Right kidney (tissue), 1 donor: ENCODE data around the gene TASOR2.

Experiments used
- DNase-seq: peaks from one replicate; pipeline ENCODE4 v3.0.0-alpha.2; 2016

The TASOR2 gene

DNA sequence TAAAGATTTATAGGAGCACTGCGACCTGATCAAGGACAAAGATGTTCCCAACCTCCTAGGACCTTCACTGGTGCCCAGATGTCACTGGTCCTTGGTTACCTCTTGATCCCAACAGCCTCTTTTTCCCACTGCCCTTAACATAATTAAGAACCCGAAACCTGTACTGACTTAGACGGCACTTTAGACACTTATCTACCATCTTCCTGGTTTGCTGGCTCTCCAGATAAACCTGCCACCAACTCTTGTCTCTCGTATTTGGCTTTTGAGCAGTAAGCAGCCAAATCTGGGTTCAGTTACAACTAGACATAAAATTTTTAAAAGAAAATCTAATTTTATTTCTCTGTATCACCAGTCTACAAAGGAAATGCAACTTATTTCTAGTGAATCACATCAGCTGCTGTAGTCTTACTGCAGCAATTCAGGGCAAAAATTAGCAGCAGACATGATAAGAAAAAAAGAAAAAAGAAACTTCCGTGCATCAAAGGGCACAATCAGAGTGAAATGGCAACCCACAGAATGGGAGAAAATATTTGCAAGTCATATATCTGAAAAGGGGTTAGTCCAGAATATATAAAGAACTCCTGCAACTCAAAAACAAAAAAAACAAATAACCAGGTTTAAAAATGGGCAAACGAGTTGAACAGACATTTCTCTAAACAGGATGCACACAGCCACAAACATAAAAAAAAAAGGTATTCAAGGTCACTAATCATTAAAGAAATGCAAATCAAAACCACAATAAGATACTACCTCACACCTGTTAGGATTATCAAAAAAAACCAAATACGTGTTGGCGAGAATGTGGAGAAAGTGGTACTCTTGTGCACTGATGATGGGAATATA, 27.7 kb upstream of the TASOR2 start:
- no peak for DNase-seq

- DNase-seq = no peak
Measured at GRCh38 chr10:5658871-5659618, 25.6 kb upstream of the TASOR2 start.

DNA sequence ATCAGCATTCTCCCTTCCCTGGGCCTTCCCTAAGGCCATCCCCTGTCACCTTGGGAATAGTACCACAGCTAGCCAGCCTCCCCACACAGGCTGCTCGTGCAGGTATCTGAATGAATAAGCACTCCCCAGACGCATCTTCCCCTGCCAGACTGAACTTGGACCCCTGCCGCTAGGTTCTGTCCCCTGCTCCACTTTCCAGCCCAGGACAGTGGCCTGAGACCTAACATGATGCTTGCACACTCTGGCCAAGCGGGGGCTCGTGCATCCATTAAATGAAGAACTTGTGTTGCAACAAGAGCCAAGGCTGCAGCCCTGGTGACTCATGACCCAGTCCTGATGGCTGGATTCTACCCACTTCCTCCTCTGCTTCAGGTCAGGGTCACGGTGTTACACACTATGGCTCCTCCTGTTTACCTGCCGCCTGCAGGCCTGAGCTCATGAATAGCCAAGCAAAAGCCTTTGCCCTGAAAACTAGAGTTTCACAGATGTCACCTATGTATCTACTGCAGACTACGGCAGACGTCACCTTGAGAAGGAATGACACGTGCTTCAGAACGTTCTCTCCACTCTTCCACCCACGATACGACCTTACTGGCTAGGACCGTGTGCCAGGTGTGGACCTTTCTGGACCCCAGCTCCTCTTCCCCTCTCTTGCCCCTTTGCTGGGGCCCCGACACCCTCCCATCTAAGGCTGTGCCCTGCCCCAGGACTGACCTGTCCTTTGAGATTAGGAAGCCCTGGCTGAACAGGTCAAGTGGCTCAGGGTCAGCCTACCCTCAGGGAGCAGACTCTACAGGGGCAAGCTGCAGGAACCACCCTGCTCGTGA, 24.7 kb upstream of the TASOR2 start:
- no peak for DNase-seq

- DNase-seq = no peak
Measured at GRCh38 chr10:5661043-5661442, 23.6 kb upstream of the TASOR2 start.

DNA sequence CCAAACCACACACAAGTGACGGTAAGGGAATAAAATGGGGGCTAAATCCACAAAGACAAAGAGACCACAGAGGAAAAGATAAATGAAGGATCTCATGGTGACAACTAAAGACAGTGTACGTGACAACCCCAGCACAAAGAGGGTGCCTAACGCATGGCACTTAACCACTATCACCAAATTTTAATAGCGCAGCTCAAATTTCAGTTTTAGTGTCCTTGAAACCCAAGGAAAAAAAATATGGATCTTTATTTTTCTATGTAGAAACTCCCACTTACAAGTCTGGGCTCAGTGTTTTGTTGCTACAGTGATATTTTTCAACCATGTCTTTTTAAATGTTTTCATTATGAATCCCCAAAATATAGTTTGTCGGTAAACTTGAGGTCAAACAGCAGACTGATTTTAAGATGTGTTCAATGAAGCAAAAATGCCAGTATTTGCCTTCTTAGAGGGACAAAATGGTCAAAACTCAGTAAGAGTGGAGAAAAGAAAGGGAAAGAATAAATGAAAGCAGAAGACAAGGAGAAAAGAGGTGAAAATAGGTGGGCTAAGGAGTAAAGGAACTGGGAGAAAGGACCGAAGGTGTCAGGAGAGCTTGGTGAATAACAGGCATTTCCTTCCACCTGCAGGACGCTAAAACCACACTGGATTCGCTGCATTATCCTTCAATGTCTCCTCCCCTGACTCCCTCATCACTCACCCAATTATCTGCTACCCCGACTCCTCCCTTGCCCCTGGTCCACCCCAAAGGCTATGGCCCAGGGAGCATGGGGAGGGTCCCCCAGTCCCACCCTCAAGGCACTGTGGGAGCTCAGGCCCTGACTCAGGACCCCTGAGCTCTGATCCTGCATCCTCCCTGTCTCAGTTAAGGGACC, 21.7 kb upstream of the TASOR2 start:
- DNase-seq = no peak

GRCh38 chr10:5663692-5664427, 20.8 kb upstream of the TASOR2 start:
- no peak for DNase-seq

DNA sequence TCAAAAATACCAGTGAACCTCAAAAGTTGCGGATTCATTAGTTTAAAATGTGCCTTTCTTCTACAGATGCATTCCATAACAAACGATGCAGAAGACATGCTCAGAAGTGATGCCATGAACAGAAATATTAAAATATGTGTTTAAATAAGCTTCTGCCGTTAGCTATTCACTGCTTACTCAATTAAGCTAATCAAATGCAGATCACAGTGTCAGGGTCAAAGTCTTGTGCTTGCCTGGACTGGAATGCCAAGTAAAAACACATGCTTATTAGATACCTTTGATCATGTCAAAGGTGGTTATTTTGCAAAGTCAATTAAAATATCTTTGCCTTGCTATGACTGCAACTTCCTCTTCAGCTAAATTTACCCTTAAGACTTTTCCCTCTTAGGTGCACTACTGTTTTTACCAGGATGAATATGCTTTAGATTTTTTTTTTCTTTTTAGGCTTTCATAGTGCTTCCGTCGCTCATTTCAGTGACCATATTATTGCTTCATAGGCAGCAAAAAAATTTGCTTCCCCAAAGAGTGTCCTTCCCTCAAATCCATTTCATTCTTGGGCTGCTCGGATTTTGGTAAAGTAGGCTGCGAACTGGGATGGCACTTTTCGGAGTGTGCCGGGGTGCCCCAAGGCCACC, 19.1 kb upstream of the TASOR2 start:
- no peak for DNase-seq

DNA sequence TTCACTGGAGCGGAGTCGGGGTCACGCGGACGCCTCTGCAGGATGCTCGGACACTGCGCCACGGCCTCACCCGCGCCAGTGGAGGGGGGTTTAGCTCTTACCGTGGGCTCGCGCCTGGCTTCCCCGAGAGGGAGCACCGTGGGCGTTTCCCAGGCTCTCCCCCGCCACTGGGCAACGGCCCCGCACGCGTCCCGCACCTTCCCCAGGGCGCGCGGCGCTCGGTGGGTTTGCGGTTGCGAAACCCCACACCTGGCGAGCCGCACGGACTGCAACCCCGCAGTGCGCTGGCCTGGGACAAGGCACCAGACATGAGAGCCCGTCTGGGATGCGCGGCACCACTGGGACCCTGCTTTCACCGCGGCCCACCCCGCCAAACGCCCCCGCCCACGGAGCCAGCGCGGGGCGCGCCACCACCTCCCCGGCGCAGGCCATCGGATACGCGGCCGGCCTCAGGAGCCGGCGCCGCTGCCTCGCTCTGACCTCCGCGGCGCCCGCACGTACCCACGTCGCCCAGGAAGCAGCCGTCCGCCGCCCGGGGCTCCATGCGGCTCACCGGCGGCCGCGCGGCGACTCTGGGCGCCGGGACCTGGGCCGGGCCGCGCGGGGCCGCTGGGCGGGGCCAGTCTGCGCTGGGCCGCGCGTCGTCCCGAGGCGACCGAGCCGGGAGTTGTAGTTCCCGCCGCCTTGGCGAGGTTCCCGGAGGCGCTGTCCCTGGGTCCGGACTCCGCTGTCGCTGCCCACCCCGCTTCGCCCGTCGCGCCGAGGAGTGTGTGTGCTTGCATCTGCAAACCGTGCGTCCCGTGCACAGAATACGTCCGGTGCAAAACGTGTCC, 18.4 kb upstream of the TASOR2 start, which contains the start of gene ASB13:
ASB13 (minus strand) TSS at position 588 of the 833 bp plus-strand sequence; CDS start at position 544, 44 bp downstream.
- peak; percentile 66 for DNase-seq

GRCh38 chr10:5666841-5667630, 17.6 kb upstream of the TASOR2 start:
- no peak for DNase-seq

DNA sequence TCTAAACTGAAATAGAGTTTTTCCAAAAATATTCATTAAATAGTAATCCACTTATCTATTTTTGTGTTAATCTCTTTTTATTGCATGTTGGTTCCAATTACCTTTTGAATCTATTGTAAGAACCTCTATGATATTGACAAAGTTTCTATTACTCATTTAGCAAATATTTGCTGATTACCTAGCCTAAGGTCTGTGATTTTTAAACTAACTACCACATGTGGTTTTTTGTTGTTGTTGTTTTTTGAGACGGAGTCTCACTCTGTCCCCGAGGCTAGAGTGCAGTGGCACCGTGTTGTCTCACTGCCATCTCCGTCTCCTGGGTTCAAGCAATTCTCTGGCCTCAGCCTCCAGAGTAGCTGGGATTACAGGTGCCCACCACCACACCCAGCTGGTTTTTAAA, 16.2 kb upstream of the TASOR2 start:
- DNase-seq = no peak

DNA sequence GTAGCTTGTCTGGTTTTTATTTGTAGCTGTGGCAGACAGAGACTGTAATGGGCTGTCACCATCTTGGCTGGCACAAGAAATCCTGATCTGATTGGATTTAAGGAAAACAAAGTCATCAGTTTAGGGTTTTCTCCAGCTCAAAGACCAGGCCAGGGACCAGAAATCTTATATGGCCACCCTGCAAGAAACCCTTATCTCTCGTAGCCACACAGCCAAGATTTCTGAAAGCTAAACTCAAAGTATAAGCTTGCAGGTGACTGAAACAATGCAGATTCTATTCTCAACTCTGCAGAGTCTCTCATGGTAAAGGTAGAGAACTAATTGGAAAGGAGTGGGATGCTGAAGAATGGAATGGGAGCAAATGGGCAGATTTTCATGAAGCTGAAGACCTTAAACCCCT, 15.0 kb upstream of the TASOR2 start:
- DNase-seq = no peak

DNA sequence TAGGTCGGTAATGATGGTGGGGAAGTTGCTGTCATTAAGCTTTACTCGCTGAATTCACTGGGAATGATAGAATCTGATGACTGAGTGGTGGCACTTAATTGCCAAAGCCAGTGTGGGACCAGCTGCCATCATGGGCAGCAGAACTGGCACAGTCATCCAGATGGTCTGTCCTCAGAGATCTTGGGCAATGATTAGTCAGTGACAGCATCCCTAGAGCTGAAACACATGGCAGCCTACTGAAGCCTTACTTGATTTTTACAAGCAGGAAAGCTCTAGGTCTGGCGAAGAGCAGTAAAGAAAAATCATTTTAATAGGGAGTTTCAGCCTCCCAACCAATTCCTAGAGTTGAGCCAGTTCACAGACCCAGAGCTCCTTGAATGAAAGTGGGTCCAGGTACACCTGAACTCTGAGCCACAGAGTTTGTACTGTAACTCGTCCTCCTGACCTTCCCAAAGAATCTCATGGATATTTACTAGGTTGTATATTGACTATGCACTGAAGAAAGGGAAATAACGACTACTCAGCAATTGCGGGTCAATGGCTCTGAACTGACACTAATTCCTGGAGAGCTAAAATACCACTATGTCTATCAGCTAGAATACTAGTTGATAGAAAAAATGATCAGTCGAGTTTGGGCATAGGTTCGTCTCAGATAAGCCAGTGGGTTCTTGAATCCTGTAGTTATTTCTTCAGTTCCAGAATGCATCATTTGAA, 13.8 kb upstream of the TASOR2 start:
- DNase-seq = no peak

- DNase-seq = no peak
Measured at GRCh38 chr10:5678397-5679036, 6.1 kb upstream of the TASOR2 start.

- DNase-seq = no peak
Measured at GRCh38 chr10:5679037-5679435, 5.6 kb upstream of the TASOR2 start.

- no peak for DNase-seq
Measured at GRCh38 chr10:5679606-5680005, 5.0 kb upstream of the TASOR2 start.

DNA sequence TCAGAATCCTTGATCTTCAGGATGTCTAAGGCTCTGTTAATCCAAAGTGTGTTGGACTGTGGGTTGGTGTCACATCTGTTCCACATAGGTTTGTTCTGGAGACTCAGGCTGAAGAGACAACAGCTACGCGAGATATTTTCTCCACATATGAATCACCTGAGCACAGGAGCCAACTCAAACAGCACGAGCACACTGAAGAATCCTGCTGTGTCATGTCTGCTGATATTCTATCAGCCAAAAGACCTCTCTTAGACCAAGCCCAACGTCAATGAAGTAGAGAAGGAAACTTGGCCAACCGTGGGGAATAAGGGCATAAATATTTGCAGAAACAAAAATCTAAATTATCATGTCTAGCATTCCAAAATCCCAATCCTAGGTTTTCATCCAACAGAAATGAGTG, 2.7 kb upstream of the TASOR2 start:
- no peak for DNase-seq

- no peak for DNase-seq
Measured at GRCh38 chr10:5683065-5683464, 1.6 kb upstream of the TASOR2 start.
